GM12878 (cell line): ENCODE measurements around the gene FRMD5.

ENCODE experiments used
- CBX5 ChIP-seq: sonication (generic); IDR thresholded peaks from 2 replicates; pipeline ENCODE4 v1.6.1; 2016; ENCODE audit warnings: low read depth, moderate library complexity, mild to moderate bottlenecking, inconsistent platforms
- CHD4 ChIP-seq: fragments of 200-600 bp; sonication (generic); IDR thresholded peaks from 2 replicates; pipeline ENCODE4 v1.6.1; 2016; ENCODE audit warnings: mild to moderate bottlenecking
- CTCF ChIP-seq, 3 experiments: IDR thresholded peaks in 2 of 3; conservative IDR thresholded peaks in 1 of 3; 2 replicates each; pipeline ENCODE4 v1.5.1; 2011; ENCODE audit warnings: low read depth in 3 of 3, low read length in 3 of 3, mild to moderate bottlenecking in 3 of 3, control low read depth in 2 of 3, moderate library complexity in 2 of 3, inconsistent platforms in 1 of 3, mixed read lengths in 1 of 3; ENCODE audit not compliant: control insufficient read depth in 2 of 3, insufficient read depth in 1 of 3; ENCODE audit errors: extremely low read depth in 1 of 3
- CUX1 ChIP-seq: IDR thresholded peaks from 2 replicates; pipeline ENCODE4 v1.6.1; 2012; ENCODE audit warnings: improper control_type of control experiment, low read depth, low read length; ENCODE audit not compliant: insufficient replicate concordance
- MYC ChIP-seq: IDR thresholded peaks from 2 replicates; pipeline ENCODE4 v1.6.1; 2011; ENCODE audit warnings: mild to moderate bottlenecking, low read length, moderate library complexity, inconsistent platforms; ENCODE audit not compliant: insufficient read depth, insufficient replicate concordance, insufficient read length, severe bottlenecking
- SREBF2 ChIP-seq: IDR thresholded peaks from 2 replicates; pipeline ENCODE4 v1.6.1; 2012; ENCODE audit warnings: mild to moderate bottlenecking, low read length
- TARDBP ChIP-seq: IDR thresholded peaks from 2 replicates; pipeline ENCODE4 v1.6.1; 2016; ENCODE audit warnings: borderline replicate concordance

- TF ChIP-seq CBX5 (no peak), CTCF (IDR thresholded peaks at IDR 0.05 in 2 of 3, conservative IDR thresholded peaks at IDR 0.05 in 1 of 3; ENCODE audit: control insufficient read depth in 2 of 3, extremely low read depth in 1 of 3, insufficient read depth in 1 of 3, low read depth in 3 of 3, low read length in 3 of 3) (no peak), CHD4 (no peak), TARDBP (no peak), CUX1 (no peak), SREBF2 (no peak), MYC (no peak)
Observed at GRCh38 chr15:44099671-44100070, 95.4 kb downstream of the FRMD5 start.
